ENCODE results near the gene CACNB1.

The CACNB1 gene

DNA sequence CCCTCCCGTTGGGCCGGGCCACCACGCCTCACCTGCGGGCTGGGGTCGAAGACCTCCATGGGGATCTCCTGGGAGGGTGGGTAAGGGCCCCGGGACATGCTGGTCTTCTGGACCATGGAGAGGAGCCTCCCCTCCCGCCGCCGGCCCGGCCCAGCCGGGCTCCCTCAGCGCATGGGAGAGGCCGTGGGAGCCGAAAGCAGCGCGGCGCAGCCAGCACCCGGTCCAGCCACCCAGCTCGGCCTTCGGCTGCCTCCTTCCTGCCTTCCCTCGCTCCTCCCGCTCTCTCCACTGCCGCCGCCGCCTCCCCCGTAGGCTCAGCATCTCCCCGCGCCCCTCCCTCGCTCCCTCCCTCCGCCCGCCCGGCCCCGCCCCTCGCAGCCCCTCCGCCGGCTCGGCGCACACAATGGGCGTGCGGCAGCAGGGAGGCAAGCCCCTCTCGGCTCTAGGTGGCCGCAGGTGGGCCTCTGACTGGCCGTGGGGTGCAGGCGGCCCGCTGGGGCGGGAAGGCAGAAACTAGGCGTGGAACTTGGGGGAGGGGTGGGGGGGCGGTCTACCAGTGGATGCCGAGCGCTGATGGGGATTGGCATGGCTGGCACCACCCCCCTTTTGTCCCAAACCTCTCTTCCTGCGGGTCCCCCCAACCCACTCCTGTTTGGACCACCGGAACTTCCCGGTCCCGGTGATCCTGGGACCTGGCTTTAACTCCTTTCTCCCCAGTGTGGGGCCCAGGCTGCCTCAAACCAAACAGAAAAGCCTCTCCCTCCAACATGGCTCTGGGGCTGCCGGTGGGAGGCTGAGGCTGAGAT, at the start of gene CACNB1:
Gene CACNB1 (minus strand): TSS at position 290 of the 806 bp plus-strand sequence. CDS start 174 bp downstream, at position 116.
- DNase-seq = peak in 12 of 14 donors; percentile 28 to 73 (median 62)

DNA sequence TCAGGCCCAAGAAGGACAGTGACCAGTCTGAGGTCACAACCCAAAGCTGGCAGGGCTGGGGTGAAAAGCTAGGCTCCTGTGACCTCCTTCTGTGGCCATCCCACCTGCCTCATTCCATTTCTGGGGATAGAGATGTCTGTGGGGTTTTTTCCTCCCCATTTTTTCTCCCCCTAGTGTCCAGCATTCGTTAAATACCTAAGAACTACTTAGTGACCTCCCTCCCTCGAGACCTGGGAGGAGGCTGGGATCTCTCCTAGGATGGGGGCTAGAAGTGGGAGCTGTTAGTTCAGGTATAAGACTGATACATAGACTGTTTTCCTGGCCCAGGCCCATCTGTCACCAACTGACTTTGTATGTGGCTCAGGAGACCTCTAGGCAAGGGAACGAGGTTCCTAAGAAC, 48.8 kb upstream of the CACNB1 start:
- DNase-seq = no peak

DNA sequence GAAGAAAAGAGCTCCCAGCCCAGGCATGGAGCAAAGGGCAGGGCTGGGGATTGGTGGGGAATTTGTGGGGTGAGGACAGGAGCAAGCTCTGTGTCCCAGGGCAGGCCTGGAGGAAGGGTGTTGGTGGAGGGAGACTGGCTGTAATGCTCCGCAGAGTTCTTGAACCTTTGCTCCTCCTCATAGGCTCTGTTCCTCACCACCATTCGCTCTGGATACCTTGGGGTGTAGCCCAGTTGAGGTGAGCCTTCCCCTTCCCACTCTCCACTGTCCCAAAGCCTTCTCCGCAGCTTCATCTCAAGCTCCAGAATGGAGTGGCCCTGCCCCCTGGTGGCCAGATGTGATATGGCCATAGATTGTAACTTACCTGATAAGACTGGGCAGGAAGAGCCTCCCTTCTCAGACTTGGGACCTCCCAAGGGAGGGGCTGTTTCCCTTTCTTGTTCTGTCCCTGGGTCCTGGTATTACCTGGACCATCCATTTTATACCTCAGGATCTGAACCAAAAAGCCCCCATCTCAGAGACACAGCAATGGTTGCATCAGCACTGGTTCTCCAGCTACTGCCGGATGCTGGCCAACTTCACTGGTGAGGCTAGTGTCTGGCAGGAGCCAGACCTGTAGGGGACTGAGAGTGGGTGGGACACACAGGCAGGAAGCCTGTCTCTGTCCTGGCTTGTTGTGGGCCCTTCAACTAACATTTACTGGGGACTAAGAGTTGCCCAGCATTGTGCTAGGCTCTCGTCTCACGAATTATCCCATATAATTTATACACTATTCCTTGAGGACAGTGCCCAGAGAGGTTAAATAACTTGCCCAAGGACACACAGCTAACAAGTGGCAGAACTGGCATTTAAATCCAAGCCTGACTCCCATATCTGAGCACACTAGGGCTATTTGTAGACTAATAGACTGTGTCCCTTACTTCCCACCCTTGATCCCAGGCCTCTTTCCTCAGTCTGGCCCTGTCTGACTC, 47.4 kb upstream of the CACNB1 start:
- peak in 12 of 14 donors; percentile 15 to 78 (median 53) for DNase-seq

DNA sequence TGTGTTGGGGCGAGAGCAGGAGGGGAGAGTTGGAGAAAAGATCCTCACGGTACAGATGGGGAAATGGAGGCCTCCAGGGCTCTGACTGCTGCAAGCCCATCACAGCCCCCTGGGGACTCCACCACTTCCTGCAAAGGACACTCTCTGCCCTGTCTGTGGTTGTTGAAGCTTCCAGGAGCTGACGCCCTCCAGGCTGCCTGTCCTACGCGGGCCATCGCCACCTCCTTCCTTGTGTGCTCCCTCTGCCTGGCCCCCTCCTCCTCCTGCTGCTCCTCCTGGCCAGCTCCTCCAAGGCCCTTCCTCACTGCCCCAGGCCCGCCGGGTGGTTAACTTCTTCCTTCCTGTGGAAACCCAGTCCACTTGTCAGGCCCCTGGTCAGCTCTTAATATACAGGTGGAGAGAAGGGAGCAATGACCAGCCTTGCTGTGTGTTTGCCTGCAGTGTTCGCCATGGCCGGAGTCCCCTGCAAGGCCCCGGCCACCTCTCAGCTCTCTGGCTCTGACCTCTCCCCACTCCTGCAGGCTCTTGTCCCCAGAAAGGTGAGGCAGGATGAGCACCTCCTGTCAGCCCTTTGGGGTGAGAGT, 46.6 kb upstream of the CACNB1 start:
- no peak for DNase-seq

DNA sequence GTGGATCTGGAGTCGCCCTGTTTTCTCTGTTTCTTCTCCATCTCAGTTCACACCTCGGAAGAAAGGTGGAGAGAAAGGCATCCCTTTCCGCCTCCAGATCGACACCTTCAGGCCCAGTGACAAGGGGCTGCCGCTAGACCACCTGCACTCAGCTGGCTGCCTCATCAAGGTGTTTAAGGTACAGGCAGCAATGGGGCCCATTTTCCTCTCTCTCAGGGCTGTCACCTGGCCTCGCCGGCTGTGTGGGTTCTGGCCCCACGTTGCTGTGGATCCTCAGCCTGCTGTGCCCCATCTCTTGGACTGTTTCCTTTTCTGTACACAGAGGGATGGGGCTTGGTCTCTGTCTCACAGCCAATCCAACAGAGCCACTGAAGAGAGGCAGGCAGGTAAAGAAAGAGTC, 45.7 kb upstream of the CACNB1 start:
- no peak for DNase-seq

DNA sequence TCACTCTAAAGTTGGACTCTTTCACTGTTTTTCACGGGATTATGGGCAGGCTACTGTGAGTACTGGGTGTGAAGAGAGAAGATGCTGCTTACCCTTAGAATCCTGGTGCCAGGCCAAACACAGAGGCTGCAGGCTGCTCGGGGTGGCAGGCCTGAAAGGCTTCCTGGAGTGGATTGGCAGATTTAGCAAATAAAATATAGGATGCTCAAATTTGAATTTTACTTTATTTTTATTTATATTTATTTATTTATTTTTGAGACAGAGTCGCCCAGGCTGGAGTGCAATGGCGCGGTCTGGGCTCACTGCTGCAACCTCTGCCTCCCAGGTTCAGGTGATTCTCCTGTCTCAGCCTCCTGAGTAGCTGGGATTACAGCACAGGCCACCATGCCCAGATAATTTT, 43.2 kb upstream of the CACNB1 start:
- no peak for DNase-seq

DNA sequence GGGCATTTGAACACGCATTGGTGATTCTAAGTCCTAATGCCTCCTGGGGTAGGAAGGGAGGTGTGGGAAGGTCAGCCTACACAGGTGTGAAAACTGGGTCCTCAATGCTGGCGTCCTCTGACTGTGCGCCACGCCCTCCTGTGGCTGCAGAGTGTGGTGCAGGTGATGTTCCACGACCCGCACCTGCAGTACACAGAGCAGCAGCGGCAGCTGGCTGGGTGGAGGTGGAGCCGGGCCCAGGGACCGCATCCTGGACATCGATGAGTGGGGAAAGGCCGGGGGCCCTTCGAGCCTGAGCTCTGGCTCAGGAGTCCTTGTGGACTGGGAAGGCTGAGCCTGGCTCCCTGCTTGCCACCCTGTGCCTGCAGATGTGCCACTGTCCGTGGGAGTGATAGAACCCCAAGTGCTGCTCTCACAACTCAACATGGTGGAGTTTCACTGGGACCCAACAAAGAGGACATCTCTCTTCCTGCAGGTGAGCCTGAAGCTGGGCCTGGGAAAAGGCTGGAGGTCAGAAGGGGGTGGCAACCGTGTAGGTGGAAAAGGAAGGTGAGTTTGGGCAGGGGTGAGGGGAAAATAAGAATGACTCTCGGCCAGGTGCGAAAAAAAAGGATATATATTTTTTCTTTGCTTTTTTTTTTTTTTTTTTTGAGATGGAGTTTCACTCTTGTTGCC, 42.3 kb upstream of the CACNB1 start:
- DNase-seq = peak in 1 of 14 donors; percentile 13

DNA sequence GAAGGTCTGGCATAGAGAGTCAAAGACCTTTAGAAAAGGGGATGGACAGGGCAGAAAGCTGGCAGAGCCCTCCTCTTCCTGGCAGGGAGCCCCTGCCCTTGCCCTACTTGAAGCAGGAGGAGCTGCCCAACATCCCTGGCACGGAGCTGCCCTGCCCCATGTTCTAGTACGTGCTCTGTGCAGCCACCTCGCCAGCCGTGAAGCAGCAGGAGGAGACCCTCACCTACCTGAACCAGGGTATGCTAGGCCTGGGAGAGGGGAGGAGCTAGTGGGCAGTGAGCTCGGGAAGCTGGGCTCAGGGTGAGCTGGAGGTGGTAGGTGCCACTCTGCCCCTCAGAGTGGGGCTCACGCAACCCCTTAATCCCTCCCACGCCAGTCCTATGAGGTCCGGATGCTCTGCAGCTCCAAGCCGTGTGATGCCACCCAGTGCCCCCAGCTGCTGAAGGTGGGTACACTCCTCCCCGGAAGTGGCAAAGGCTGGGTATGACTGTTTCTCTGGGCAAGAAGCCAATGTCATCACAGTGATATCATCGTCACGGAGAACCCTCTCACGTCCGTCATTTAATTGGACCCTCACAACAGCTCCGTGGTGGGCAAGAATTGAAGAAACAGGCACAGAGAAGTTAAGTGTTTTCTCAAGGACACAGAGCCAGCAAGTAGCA, 41.0 kb upstream of the CACNB1 start:
- peak in 2 of 14 donors; percentile 22 to 23 for DNase-seq

DNA sequence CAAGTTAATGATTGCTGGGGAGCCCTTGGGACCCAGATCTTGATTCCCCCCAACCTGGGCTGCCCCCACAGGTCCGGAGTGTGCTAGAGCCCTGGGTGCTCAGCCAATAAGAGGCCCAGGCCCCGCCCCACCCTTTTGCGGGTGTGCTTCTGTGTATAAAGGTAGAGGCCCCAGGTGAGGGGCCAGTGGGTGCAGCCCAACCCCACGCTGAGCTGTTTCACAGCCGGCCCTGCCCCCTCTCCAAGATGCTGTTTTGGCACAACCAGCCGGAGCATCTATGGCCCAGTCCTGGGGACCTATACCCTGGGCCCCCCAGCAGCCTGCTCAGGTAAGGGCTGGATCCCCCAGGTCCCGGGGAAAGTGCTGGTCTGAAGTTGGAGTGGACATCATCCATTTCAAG, 40.1 kb upstream of the CACNB1 start:
- no peak for DNase-seq

DNA sequence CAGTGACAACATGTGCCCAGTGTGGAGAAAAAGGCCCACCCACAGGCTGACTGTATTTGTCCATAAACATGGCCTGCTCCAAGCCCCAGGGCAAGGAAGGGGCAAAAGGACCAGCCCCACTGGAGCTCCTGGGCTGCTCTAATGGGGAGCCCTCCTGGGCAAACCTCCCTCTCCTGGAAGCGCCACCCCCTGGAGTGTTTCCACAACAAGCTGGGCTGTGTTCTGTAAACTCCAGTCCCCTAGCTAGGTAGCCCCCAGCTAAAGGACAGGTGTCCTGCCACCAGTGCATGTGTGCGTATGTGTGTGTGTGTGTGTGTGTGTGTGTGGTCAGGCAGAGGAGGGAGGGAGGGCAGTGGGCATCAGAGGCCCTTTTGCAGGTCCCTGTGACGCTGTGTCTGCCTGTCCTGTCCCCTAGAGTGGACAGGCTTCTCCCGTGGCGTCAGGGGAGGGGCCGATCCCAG, 39.5 kb upstream of the CACNB1 start:
- peak in 1 of 14 donors; percentile 13 for DNase-seq

DNA sequence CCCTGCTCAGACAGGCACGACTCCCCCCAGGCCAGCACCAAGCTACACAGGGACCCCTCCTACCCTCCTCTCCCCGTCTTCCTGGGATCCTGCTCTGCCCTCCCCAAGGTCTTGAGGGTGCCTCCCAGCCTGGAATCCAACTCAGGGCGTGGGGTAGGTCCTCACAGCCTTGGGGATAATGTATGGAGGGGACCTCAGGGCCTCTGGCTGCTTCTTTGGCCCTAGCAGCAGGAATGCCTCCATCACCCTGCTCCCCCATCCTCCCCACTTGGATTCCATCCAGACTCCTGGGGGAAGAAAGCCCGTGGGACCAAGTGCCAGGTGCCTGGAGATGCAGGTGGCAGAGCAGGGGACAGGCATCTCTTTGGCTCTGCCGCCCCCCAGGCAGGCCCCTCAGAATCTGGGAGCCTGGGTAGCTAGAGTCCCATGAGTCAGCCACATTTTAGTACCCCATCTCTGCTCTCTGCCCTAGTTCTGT, 39.0 kb upstream of the CACNB1 start:
- no peak for DNase-seq

DNA sequence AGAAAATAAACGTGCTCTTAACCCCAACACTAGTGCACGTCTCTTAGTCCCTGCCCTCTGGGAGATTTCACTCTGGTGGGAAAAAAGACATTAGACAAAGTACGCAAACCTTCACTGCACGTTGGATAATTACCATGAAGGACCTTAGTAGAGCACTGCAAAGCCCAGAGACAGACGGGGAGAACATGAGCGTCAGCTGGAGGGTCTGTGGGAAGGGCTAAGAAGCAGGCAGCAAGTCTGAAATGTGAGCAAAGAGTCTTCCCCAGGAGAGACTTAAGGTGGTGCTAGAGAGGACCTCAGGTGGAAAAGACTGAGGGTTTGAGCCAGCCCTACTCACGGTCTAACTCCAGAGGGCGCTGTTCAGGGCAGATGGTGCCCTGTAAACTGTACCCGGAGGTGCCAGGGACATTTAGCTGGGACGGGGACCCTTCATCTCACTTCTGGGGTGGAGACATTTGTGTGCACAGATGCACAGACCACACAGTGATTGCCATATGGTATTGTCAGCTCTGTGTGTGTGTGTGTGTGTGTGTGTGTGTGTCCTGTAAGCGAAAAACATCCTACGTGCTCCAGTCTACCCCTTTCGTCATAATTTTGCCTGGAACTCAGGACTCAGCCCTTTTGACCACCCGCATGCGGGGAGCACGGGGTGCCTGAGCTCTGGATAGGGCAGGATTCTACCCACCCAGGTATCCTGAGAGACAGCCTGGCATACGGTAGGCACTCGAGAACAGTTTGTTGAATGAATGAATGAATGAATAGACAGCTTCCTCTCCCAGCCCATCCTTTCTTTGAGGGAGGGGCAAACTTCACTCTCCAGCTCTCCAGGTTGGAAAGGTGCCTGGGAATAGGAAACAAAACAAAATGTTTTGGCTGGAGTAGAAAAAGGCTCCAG, 38.3 kb upstream of the CACNB1 start:
- DNase-seq = peak in 1 of 14 donors; percentile 48

DNA sequence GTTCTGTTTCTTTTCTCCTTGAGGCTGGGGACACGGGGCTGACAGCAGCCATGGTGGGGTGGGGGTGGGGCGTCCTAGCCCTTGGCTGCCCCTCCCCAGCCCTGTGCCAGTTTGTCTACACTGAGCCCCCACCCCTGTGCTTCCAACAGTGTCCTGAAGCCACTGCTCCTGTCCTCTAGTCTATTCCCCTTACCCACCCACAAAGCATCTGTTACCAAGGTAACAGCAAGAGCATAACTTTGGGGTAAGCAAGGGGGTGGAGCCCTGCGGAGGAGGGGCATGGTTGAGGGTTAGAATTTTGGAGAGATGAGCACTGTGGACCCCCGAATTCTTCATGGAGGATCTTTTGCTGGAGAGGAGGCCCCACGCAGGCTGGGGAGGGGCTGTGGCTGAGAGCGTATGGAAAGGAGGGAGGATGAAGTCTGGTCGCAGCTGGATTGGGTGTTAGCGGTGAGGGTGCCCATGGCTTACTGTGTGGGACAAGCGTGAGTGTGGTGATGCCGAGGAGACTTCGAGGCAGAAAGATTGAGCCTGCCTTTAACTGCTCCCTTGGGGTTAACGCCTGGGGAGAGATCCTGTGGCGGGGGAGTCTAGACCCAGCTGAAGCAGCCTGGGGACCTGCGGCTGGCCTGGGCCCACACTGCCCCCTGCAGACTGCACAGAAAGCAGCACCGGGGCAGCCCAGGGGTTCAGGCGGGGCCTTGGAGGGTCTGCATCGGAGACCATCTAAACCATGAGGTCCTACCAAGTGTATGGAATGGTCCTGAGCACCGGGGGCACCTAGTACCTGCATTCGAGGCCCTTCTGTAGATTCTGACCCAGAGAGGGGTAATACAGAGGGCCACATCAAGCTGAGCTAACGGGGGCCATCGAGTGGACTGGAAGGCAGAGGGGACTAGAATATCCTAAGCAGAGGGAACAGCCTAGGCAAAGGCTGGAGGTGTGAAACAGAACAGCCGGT, 34.4 kb upstream of the CACNB1 start:
- DNase-seq = peak in 5 of 14 donors; percentile 9 to 56 (median 16)

DNA sequence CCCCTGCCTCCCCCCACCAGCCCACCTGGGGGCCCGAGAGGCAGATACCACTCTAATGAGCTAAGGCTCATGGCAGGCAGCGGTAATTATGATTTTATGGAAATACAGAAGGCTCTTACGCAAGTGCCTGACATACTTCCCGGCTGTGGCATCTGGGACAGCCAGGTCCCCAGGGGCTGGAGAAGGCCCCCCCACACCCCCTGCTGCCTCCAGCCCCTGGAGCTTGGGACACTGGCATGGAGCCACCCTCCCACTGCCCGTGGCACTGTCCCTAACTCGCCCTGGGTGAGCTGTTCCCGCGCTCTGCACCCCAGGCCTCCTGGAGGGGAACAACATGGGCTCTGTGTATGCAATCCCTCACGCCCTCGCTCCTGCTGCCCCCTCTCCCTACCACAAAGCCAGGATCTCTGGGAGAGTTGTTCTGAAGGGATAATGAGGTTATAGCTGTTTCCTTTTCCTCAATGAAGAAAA, 33.7 kb upstream of the CACNB1 start:
- no peak for DNase-seq

DNA sequence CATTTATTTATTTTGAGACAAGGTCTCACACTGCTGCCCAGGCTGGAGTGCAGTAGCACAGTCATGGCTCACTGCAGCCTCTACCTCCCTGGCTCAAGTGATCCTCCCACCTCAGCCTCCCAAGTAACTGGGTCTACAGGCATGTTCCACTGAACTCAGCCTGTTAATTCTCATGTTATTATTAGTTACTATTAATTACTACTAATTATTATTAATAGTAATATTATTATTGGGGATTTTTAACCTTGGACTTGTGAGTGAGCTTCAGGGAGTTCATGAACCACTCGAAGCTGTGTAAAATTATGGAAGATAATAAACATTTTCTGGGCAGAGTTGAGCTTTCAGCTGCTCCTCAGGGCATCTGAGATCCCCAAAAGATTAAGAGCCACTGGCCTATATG, 32.9 kb upstream of the CACNB1 start:
- DNase-seq = no peak

DNA sequence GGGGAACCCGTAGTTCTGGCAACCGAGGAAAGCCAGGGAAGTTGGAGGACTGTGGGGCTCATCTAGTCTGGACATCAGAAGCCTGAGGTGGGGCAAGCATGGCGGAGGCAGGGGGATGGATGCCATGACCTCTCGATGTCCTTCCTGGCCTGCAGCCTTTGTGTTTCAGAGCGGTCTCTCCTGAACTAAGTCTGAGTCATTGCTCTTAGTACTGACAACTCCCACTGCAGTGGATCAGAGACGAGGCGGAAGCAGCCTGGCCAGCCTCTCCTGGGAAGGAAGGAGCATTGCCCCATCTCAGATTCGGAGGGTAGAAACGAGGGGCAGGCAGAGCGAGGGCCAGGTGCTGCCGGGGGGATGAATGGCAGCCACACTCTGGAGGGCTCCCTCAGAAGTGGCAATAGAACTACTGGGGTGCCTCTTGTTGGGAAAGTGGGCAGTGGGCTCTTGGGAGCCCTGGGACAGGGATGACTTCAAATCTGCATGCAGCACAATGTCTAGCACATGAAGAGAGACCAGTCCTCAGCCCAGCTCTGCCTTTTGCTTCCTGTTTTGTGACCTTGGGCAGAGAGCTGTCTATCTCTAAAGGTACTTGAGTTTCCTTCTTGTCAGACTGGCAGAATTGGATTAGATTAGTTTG, 31.9 kb upstream of the CACNB1 start:
- no peak for DNase-seq

DNA sequence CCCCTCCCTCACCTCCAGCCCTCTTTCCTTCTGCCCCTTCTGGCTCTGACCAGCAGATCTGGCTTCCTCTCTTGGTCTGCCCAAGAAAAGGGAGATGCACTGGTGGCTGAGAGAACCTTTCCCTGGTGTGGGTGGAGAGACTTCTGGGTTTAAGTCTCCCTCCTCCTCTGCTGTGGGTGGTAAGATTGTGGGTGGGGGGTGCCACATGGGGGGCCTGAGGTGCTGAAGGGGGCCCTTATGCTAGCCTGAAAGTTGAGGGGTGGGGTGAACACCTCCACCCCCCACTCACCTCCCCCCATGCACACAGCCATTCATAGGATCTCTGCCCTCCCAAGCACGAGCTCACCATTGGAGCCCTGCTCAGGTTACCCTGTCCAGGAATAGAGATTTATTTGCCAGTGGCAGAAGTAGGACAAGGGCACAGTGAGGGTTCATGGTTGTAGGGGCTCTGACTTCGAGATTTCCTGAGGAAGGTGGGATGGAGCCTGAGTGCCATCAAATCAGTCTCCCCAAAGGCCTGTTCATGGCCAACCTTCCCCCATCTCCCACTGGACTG, 30.0 kb upstream of the CACNB1 start:
- no peak for DNase-seq
